ENCODE data around the gene CACNG5.

The CACNG5 gene

DNA sequence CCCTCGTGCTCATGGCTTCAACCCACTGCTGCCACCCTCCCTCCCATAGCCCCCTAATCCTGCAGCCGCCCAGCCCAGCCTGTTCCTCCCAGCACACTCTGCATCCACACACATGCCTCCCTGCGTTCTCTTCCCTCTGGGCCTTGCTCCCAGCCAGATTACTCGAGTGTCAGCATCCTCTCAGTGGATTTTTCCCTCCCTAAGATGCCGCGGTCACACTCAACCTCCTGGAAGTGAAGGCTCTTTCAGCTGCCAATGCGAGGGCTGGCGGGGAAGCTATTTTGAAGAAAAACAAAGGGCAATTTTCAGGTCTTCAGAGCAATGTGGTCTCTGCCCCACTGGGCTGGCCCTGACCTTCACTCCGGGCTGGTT lies 23.2 kb upstream of the CACNG5 start:
- no peak for ATAC-seq
- Mint-ChIP-seq H3K9me3 (peaks cover 4% of the 10 kb centered on the region), H3K27me3 (peaks cover 56% of the 10 kb centered on the region), H3K36me3 (no peaks in the 10 kb centered on the region), H3K4me1 (no peaks in the 10 kb centered on the region), H3K4me3 (no peak overlapping the region), H3K27ac (no peak overlapping the region)

DNA sequence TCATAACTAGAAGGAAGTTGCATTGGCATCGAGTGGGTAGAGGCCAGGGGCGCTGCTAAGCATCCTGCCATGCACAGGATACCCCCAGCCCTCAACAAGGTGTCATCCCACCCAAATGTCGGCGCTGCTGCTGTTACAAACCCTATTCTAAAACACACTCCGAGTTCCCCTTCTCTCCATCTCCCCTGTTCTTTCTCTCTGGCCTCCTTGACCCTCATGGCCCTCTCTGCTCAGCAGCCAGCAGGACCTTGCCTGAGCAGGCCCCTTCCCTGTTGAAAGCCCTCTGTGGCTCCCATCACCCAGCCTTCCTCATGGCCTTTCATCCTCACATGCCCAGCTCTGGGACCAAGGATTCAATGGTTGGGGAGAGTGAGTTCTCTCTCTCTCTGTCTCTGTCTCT lies 22.3 kb upstream of the CACNG5 start:
- Mint-ChIP-seq H3K27me3 (peaks cover 54% of the 10 kb centered on the region), H3K9me3 (peaks cover 4% of the 10 kb centered on the region), H3K4me3 (no peak overlapping the region), H3K27ac (no peak overlapping the region), H3K4me1 (no peaks in the 10 kb centered on the region), H3K36me3 (no peaks in the 10 kb centered on the region)
- ATAC-seq: no peak

- ATAC-seq: no peak
- Mint-ChIP-seq H3K27me3 (peaks cover 46% of the 10 kb centered on the region), H3K4me3 (no peak overlapping the region), H3K36me3 (no peaks in the 10 kb centered on the region), H3K9me3 (peaks cover 8% of the 10 kb centered on the region), H3K4me1 (no peaks in the 10 kb centered on the region), H3K27ac (no peak overlapping the region)
Observed at GRCh38 chr17:66813296-66813695, 21.6 kb upstream of the CACNG5 start.

- Mint-ChIP-seq H3K4me3 (no peak overlapping the region), H3K36me3 (no peaks in the 10 kb centered on the region), H3K27ac (no peak overlapping the region), H3K9me3 (peaks cover 10% of the 10 kb centered on the region), H3K27me3 (peaks cover 41% of the 10 kb centered on the region), H3K4me1 (no peaks in the 10 kb centered on the region)
- ATAC-seq: no peak
Observed at GRCh38 chr17:66814026-66814425, 20.9 kb upstream of the CACNG5 start.

DNA sequence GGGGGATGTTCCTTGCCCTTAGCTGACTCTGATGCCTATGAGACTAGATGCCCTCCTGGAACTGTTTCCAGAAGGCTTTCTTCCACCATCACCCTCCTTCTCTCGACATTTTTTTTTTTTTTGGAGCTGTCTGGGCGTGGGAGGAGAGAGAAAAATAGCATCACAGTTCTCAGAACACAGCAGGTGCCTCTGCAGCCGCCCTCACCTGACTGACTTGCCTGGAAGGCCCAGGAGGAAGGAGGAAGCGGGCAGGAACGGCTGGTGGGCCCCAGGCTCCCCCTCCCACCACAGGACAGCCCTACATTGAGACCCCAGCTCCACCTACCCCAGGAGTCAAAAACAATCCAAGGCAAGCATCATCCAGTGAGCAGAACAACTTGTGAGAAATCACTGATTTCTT lies 20.3 kb upstream of the CACNG5 start:
- peaks cover 10% of the 10 kb centered on the region for H3K9me3 Mint-ChIP-seq
- H3K36me3 Mint-ChIP-seq: no peaks in the 10 kb centered on the region
- no peak for ATAC-seq
- no peak overlapping the region for H3K27ac Mint-ChIP-seq
- peaks cover 41% of the 10 kb centered on the region for H3K27me3 Mint-ChIP-seq
- no peak overlapping the region for H3K4me3 Mint-ChIP-seq
- H3K4me1 Mint-ChIP-seq: no peaks in the 10 kb centered on the region

DNA sequence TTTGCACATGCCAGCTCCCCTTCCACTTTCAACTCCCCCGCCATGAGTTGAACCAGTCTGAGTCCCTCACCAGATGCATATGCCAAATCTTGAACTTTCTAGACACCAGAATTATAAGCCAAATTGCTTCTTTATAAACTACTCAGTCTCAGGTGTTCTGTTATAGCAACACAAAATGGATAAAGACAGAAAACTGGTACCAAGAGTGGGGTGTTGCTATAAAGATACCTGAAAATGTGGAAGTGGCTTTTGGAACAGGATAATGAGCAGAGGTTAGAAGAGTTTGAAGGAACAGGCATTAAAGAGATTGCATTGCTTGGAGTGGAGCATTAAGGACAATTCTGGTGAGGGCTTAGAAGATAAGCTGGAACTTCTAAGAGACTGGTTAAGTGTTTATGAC lies 17.2 kb upstream of the CACNG5 start:
- no peak overlapping the region for H3K4me3 Mint-ChIP-seq
- no peak for ATAC-seq
- no peaks in the 10 kb centered on the region for H3K36me3 Mint-ChIP-seq
- peaks cover 8% of the 10 kb centered on the region for H3K9me3 Mint-ChIP-seq
- peaks cover 24% of the 10 kb centered on the region for H3K27me3 Mint-ChIP-seq
- no peak overlapping the region for H3K27ac Mint-ChIP-seq
- no peaks in the 10 kb centered on the region for H3K4me1 Mint-ChIP-seq

GRCh38 chr17:66819466-66819865 lies 15.5 kb upstream of the CACNG5 start:
- Mint-ChIP-seq H3K27ac (no peak overlapping the region), H3K4me3 (no peak overlapping the region), H3K4me1 (no peaks in the 10 kb centered on the region), H3K27me3 (peaks cover 7% of the 10 kb centered on the region), H3K36me3 (no peaks in the 10 kb centered on the region), H3K9me3 (peaks cover 7% of the 10 kb centered on the region)
- no peak for ATAC-seq

DNA sequence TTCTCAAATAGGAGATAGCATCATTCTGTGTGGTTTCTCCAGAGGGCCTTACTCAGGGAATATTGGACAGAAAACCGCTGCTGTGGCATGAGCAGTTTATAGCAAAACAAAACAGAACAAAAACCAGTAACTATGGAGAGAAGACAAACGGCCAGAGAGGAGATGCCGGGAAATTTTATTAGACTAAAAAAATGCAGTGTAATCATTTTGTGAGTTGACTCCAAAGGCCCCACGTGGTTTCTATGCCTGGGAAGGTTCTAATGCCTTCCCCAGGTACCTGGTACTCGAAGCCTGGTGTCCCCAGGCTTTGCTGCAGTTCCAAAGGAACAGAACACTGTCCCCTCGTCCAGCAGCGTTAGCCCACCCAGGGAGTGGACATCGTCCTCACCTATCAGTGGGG lies 12.9 kb upstream of the CACNG5 start:
- Mint-ChIP-seq H3K9me3 (peaks cover 9% of the 10 kb centered on the region), H3K27me3 (peaks cover 2% of the 10 kb centered on the region), H3K4me1 (no peaks in the 10 kb centered on the region), H3K36me3 (no peaks in the 10 kb centered on the region), H3K4me3 (no peak overlapping the region), H3K27ac (no peak overlapping the region)
- ATAC-seq: no peak

DNA sequence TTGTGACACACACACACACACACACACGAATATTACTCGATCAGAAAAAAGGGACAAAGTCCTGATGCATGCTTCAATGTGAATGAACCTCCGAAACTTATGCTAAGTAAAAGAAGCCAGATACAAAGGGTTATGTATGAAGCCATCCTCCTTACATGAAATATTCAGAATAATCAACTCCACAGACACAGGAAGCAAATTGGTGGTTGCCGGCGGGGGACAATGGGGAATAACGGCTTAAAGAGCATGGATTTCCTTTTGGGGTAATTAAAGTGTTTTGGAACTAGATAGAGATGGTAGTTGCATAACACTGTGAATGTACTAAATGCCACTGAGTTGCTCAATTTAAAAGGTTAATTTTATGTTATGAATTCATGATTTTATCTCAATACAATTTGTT lies 8.1 kb upstream of the CACNG5 start:
- Mint-ChIP-seq H3K27me3 (peaks cover 30% of the 10 kb centered on the region), H3K9me3 (peaks cover 3% of the 10 kb centered on the region), H3K36me3 (no peaks in the 10 kb centered on the region), H3K27ac (no peak overlapping the region), H3K4me3 (no peak overlapping the region), H3K4me1 (peaks cover 5% of the 10 kb centered on the region)
- ATAC-seq: no peak

DNA sequence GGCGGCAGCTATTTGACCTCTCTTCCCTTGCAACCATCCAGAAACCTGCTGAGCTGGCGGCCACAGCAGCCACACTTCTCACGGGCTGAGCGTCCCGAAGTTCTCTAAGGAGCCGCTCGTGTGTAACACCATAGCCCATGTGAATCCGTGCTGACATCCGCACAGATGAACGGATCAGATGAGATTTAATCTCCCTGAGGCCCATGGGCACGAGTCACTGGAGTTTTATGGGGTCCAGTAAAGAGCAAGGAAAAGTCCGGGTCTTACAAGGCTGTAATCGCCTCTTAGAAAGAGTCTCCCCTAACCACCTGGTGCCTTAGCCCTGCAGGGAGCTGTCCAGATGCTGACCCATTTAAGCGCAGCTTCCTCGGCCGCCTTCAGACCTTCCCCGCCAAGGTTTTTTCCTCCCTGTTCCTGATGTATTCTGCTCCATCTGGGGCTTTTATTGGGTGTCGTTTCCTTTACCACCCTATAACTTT lies 5.5 kb upstream of the CACNG5 start:
- Mint-ChIP-seq H3K27ac (no peak overlapping the region), H3K9me3 (peaks cover 3% of the 10 kb centered on the region), H3K36me3 (no peaks in the 10 kb centered on the region), H3K4me3 (no peak overlapping the region), H3K4me1 (peaks cover 5% of the 10 kb centered on the region), H3K27me3 (peaks cover 50% of the 10 kb centered on the region)
- ATAC-seq: no peak

DNA sequence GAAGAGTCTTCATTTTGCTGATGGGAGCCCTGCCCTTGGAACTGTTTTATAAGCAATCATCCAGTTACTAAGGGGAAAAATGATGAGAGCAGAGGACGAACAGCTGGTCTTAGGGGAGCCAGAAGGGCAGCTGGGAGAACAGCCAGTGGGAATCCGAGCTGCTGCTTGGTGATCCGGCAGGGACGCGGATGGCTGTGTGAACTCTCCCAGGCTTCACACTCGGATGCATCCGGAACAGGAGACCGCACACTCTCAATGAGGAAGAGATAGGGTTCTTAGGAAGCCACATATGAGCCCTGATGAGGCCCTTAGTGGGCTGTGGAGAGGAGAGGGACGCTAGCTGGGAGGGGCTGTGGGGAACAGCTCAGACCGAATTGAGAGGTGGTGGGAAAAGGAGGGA lies 5.0 kb upstream of the CACNG5 start:
- Mint-ChIP-seq H3K27me3 (peaks cover 50% of the 10 kb centered on the region), H3K9me3 (peaks cover 3% of the 10 kb centered on the region), H3K4me3 (no peak overlapping the region), H3K27ac (no peak overlapping the region), H3K4me1 (peaks cover 5% of the 10 kb centered on the region), H3K36me3 (no peaks in the 10 kb centered on the region)
- ATAC-seq: peak; percentile 16

- H3K4me1 Mint-ChIP-seq: peaks cover 5% of the 10 kb centered on the region
- no peaks in the 10 kb centered on the region for H3K36me3 Mint-ChIP-seq
- no peak overlapping the region for H3K27ac Mint-ChIP-seq
- ATAC-seq: no peak
- H3K4me3 Mint-ChIP-seq: no peak overlapping the region
- peaks cover 50% of the 10 kb centered on the region for H3K27me3 Mint-ChIP-seq
- peaks cover 3% of the 10 kb centered on the region for H3K9me3 Mint-ChIP-seq
Observed at GRCh38 chr17:66830451-66830850, 4.5 kb upstream of the CACNG5 start.

- no peak for ATAC-seq
- Mint-ChIP-seq H3K9me3 (peaks cover 1% of the 10 kb centered on the region), H3K4me1 (peaks cover 5% of the 10 kb centered on the region), H3K27me3 (peaks cover 59% of the 10 kb centered on the region), H3K27ac (no peak overlapping the region), H3K36me3 (no peaks in the 10 kb centered on the region), H3K4me3 (no peak overlapping the region)
Observed at GRCh38 chr17:66831383-66832210, 3.3 kb upstream of the CACNG5 start.

GRCh38 chr17:66833201-66833600 lies 1.7 kb upstream of the CACNG5 start:
- no peaks in the 10 kb centered on the region for H3K9me3 Mint-ChIP-seq

DNA sequence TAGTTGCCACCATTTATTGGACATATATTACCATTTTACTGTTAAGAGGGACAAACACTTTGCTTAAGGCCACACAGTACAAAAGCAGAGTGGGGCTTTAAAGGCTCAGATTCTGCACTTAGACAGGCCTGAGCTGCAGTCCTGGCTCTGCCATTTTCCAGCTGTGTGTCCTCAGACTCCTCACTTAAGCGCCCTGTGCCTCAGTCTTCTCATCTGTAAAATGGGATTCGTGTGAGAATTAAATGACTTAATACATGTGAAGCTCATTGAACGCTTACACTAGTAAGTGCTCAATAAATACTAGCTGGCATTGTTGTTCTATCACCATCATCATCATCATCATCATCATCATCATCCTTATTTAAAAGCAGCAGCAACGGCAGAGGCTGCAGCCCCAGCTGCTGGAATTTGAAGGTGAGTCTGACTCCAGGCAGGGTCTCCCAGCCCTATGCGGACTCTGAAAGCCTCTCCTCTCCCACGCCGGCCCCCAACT lies 445 bp upstream of the CACNG5 start:
- Mint-ChIP-seq H3K4me1 (peaks cover 5% of the 10 kb centered on the region), H3K27me3 (peaks cover 63% of the 10 kb centered on the region), H3K4me3 (no peak overlapping the region), H3K36me3 (no peaks in the 10 kb centered on the region), H3K9me3 (no peaks in the 10 kb centered on the region), H3K27ac (no peak overlapping the region)
- ATAC-seq: no peak

More at GRCh38 chr17:66833201-66833600, 1.7 kb upstream of the CACNG5 start:
- Mint-ChIP-seq H3K27me3 (peaks cover 62% of the 10 kb centered on the region), H3K4me3 (no peak overlapping the region), H3K4me1 (peaks cover 5% of the 10 kb centered on the region), H3K36me3 (no peaks in the 10 kb centered on the region), H3K27ac (no peak overlapping the region)
- no peak for ATAC-seq

- Mint-ChIP-seq H3K4me1 (no peaks in the 10 kb centered on the region), H3K4me3 (no peak overlapping the region), H3K36me3 (no peaks in the 10 kb centered on the region), H3K9me3 (no peaks in the 10 kb centered on the region), H3K27ac (no peak overlapping the region), H3K27me3 (peaks cover 55% of the 10 kb centered on the region)
- ATAC-seq: no peak
Observed at GRCh38 chr17:66835476-66835875, 559 bp downstream of the CACNG5 start.

Data from stimulated activated memory B cell treated with anti-CD40 and anti-IgM and Interleukin-4, amounts not matched to agents 10 μg/mL and 1 μg/mL and 100 μg/mL, for 72 hours (primary cell).